GM12892 (cell line): ENCODE results near the gene TAAR5. TPM values are rescaled to one million over a fixed set of nuclear protein-coding genes. Genes with fewer than 3 reads are reported as not detected.
"Not testable (repeated sequence)": the region's sequence is repeated elsewhere in the genome, so short reads cannot be mapped to it uniquely, and the experiment has no call there.

Experiments used
- DNase-seq: peaks from one replicate; pipeline ENCODE4 v3.0.0; 2011; ENCODE audit not compliant: insufficient read length
- FAIRE-seq: peaks from 2 replicates; lab custom pipeline; 2011; peaks lifted over from hg19 to GRCh38; lab: Jason Lieb, UNC
- POLR2A ChIP-seq: IDR thresholded peaks from 2 replicates; pipeline ENCODE4 v1.6.1; 2011; ENCODE audit warnings: low read depth, low read length, control low read depth
- POLR2AphosphoS5 ChIP-seq: IDR thresholded peaks from 2 replicates; pipeline ENCODE4 v1.6.1; 2011; ENCODE audit warnings: low read depth, low read length, control low read depth
- TAF1 ChIP-seq: IDR thresholded peaks from 2 replicates; pipeline ENCODE4 v1.6.1; 2011; ENCODE audit warnings: low read depth, mild to moderate bottlenecking, control low read depth, low read length, borderline replicate concordance
- polyA plus RNA-seq: library from polyadenylated mRNA; unstranded; fragments of >200 nt; gene quantifications from one replicate; pipeline ENCODE4 v1.2.1, GENCODE V29; 2012; ENCODE audit warnings: missing spikeins, inconsistent platforms; ENCODE audit not compliant: missing spikeins

TAAR5 gene
- not detected for polyA plus RNA-seq

- no peak for FAIRE-seq
- no peak for TF ChIP-seq POLR2A
- TF ChIP-seq TAF1 = no peak
- TF ChIP-seq POLR2AphosphoS5 = no peak
- DNase-seq = no peak
Measured at GRCh38 chr6:132589454-132589853, at the start of gene TAAR5. TSS of gene TAAR5 (minus strand) at chr6:132589741. CDS start at chr6:132589686, 55 bp downstream.

- not testable (repeated sequence) for FAIRE-seq, DNase-seq
Measured at GRCh38 chr6:132637135-132637534, 47.6 kb upstream of the TAAR5 start.

- FAIRE-seq, DNase-seq: not testable (repeated sequence)
Measured at GRCh38 chr6:132635906-132636305, 46.4 kb upstream of the TAAR5 start.

GRCh38 chr6:132635288-132635687, 45.7 kb upstream of the TAAR5 start:
- DNase-seq, FAIRE-seq: not testable (repeated sequence)

- DNase-seq (no peak), FAIRE-seq (no peak)
- no peak for TF ChIP-seq POLR2A
- TF ChIP-seq POLR2AphosphoS5 = no peak
- no peak for TF ChIP-seq TAF1
Measured at GRCh38 chr6:132634796-132635195, 45.3 kb upstream of the TAAR5 start.

GRCh38 chr6:132633362-132633761, 43.8 kb upstream of the TAAR5 start:
- no peak for FAIRE-seq

GRCh38 chr6:132624175-132624574, 34.6 kb upstream of the TAAR5 start, which contains the start of gene TAAR2:
TSS of gene TAAR2 (minus strand) at chr6:132624275. CDS start at chr6:132624275, 0 bp downstream.
- TF ChIP-seq POLR2AphosphoS5 = no peak
- TF ChIP-seq POLR2A = no peak
- no peak for TF ChIP-seq TAF1
- DNase-seq (no peak), FAIRE-seq (no peak)

More at GRCh38 chr6:132633362-132633761, 43.8 kb upstream of the TAAR5 start:
- no peak for DNase-seq
- TF ChIP-seq POLR2AphosphoS5 = no peak
- no peak for TF ChIP-seq TAF1
- TF ChIP-seq POLR2A = no peak

GRCh38 chr6:132623106-132623845, 33.7 kb upstream of the TAAR5 start:
- DNase-seq (no peak), FAIRE-seq (no peak)
- TF ChIP-seq POLR2A = no peak
- TF ChIP-seq TAF1 = no peak
- no peak for TF ChIP-seq POLR2AphosphoS5

GRCh38 chr6:132616677-132617076, 27.1 kb upstream of the TAAR5 start:
- no peak for DNase-seq
- no peak for TF ChIP-seq POLR2A
- no peak for FAIRE-seq

- TF ChIP-seq POLR2A (no peak), TAF1 (no peak), POLR2AphosphoS5 (no peak)
- FAIRE-seq (no peak), DNase-seq (no peak)
Measured at GRCh38 chr6:132614554-132614953, 25.0 kb upstream of the TAAR5 start.

- DNase-seq (no peak), FAIRE-seq (no peak)
- TF ChIP-seq POLR2A = no peak
- no peak for TF ChIP-seq TAF1
- TF ChIP-seq POLR2AphosphoS5 = no peak
Measured at GRCh38 chr6:132612449-132613108, 23.0 kb upstream of the TAAR5 start.

- DNase-seq (no peak), FAIRE-seq (no peak)
- TF ChIP-seq POLR2AphosphoS5 (no peak), TAF1 (no peak), POLR2A (no peak)
Measured at GRCh38 chr6:132611616-132612015, 22.1 kb upstream of the TAAR5 start.
